GM12891 (cell line): ENCODE measurements around the gene EIPR1.

Experiments used
- POLR2A ChIP-seq: IDR thresholded peaks from 2 replicates; pipeline ENCODE4 v1.6.1; 2011; ENCODE audit warnings: low read depth, low read length, control low read depth
- POLR2AphosphoS5 ChIP-seq: IDR thresholded peaks from 2 replicates; pipeline ENCODE4 v1.6.1; 2011; ENCODE audit warnings: low read depth, low read length, control low read depth
- TAF1 ChIP-seq: IDR thresholded peaks from 2 replicates; pipeline ENCODE4 v1.6.1; 2011; ENCODE audit warnings: low read depth, low read length, control low read depth

DNA sequence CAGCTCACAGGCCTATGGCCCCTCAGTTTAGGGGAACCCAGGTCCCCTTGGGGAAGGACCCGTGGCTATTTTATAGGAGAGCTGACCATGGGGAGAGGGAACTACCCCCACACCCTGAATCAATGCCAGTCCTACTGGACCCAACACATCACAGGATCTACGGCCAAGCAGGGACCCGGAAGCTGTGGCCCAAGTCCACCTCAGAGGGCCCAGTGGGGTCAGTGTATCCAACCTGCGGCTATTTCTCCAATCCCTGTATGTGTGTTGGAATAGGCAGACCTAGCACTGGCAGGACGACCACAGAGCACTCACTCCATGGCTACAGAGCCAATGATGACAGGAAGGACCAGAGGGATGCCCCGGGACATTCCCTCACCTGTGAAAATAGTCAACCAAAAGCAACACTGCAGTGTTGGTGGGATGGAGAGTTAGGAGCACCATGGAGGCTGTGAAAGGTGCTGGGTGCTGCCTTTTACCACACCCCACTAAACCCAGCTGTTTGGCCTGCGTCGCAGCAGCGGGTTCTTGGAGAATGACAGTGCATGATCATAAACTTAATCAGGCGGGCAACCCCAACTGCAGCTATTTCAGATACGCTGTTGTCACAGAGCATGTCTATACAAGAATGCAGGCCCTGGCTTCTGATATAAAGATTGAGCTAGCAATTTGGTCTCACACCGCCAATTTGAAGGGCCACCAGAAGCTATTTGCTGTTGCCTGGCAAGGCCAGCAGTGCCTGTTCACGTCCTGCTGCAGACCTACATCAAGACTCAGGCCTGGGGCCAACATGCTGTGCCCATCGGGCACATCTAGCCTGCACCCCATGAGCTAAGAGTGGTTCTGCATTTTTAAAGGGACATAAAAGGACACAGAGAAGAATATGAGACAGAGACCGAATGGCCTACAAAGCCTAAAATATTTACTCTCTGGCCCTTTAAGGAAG is 110.4 kb downstream of the EIPR1 start:
- TF ChIP-seq POLR2A, result no peak
- no peak for TF ChIP-seq POLR2AphosphoS5
- no peak for TF ChIP-seq TAF1
